K562 (cell line): ENCODE measurements around the gene SMG6. TPM values are rescaled to one million over a fixed set of nuclear protein-coding genes. Genes with fewer than 3 reads are reported as not detected.
A peak's percentile ranks its signal among the peaks of the same experiment; 100 is the strongest.

Source experiments
- ATAC-seq: fragments of 200-7000 bp; cut with Tn5 transposase; 3 replicates; pipeline ENCODE4 v1.9.1; 2020; ENCODE audit warnings: moderate library complexity
- BruUV-seq: library from RNA; stranded (reverse); fragments of 400-500 nt; replicated peaks from 2 replicates; lab custom pipeline; 2021; lab: Mats Ljungman, UMichigan
- CTCF ChIA-PET: fragments of 300-600 bp; formaldehyde crosslinking; extraction: SDS; loops from one replicate; lab custom pipeline; 2021; ENCODE audit warnings: low intra/inter-chr PET ratio; lab: Yijun Ruan, JAX
- POLR2A ChIA-PET: fragments of 300-600, 350-650 bp; sonication (Branson Sonifier 250); formaldehyde crosslinking; extraction: SDS; loops from one replicate; lab custom pipeline; 2021; ENCODE audit warnings: antibody characterized with exemption, inconsistent platforms; lab: Yijun Ruan, JAX
- DNase-seq, 4 experiments: peaks; one replicate each; pipeline versions ENCODE4 v3.0.0 to v3.0.0-alpha.2; 2011 to 2018; ENCODE audit warnings: low spot score in 3 of 4, mixed read lengths in 3 of 4; ENCODE audit errors: extremely low read depth in 1 of 4
- FAIRE-seq: peaks from 2 replicates; lab custom pipeline; 2011; peaks lifted over from hg19 to GRCh38; lab: Jason Lieb, UNC
- H2AFZ ChIP-seq: 2 replicates; pipeline ENCODE4 v1.6.0; 2011; ENCODE audit warnings: low read depth, low read length, control low read depth, inconsistent platforms
- H3K27ac ChIP-seq: fragments of 200-600 bp; 3 replicates; pipeline ENCODE4 v1.8.0; 2011; ENCODE audit warnings: low read depth, mild to moderate bottlenecking, control low read depth, inconsistent platforms, low read length, moderate library complexity, mixed read lengths; ENCODE audit errors: extremely low read depth
- H3K27me3 ChIP-seq, 2 experiments: fragments of 300-600 bp in 1 of 2; 2 replicates in 1 of 2; 3 replicates in 1 of 2; pipeline versions ENCODE4 v1.6.0 to v1.8.0; 2011; ENCODE audit warnings: inconsistent platforms in 2 of 2, low read length in 2 of 2, mild to moderate bottlenecking in 1 of 2, mixed read lengths in 1 of 2, moderate library complexity in 1 of 2; ENCODE audit not compliant: control insufficient read depth in 2 of 2, insufficient read depth in 2 of 2
- H3K36me3 ChIP-seq: fragments of 300-600 bp; 3 replicates; pipeline ENCODE4 v1.8.0; 2011; ENCODE audit warnings: mild to moderate bottlenecking, low read length, inconsistent platforms; ENCODE audit not compliant: control insufficient read depth, insufficient read depth
- H3K4me1 ChIP-seq, 2 experiments: fragments of 200-600 bp in 1 of 2; replicated peaks in 1 of 2; 2 replicates in 1 of 2; 3 replicates in 1 of 2; pipeline versions ENCODE4 v1.5.1 to v1.8.0; 2011; ENCODE audit warnings: inconsistent platforms in 2 of 2, low read length in 2 of 2, mild to moderate bottlenecking in 1 of 2, mixed read lengths in 1 of 2, moderate library complexity in 1 of 2; ENCODE audit not compliant: control insufficient read depth in 2 of 2, insufficient read depth in 2 of 2
- H3K4me2 ChIP-seq: 2 replicates; pipeline ENCODE4 v1.6.1; 2011; ENCODE audit warnings: low read length, control low read depth, inconsistent platforms, mixed read lengths; ENCODE audit not compliant: insufficient read depth
- H3K4me3 ChIP-seq: fragments of 200-600 bp; sonication (generic), shearing (Covaris generic); 2 replicates; pipeline ENCODE4 v1.5.1; 2016; ENCODE audit warnings: control low read depth, inconsistent platforms
- H3K79me2 ChIP-seq: fragments of 200-600 bp; 3 replicates; pipeline ENCODE4 v1.8.0; 2011; ENCODE audit warnings: low read length, inconsistent platforms; ENCODE audit not compliant: control insufficient read depth, insufficient read depth
- H3K9ac ChIP-seq, 2 experiments: 2 replicates each; pipeline versions ENCODE4 v1.6.0 to v1.6.1; 2011; ENCODE audit warnings: low read depth in 2 of 2, low read length in 2 of 2, control low read depth in 1 of 2, inconsistent platforms in 1 of 2, mild to moderate bottlenecking in 1 of 2, mixed read lengths in 1 of 2; ENCODE audit not compliant: insufficient read depth in 1 of 2
- H3K9me1 ChIP-seq: one replicate; pipeline ENCODE4 v1.6.0; 2011; ENCODE audit warnings: inconsistent platforms, mild to moderate bottlenecking, low read length, moderate library complexity; ENCODE audit not compliant: control insufficient read depth, insufficient read depth
- H3K9me3 ChIP-seq: replicated peaks from 2 replicates; pipeline ENCODE4 v1.5.1; 2011; ENCODE audit warnings: low read depth, low read length, inconsistent platforms; ENCODE audit not compliant: control insufficient read depth, insufficient read depth
- H4K20me1 ChIP-seq: replicated peaks from 2 replicates; pipeline ENCODE4 v1.6.1; 2011; ENCODE audit warnings: low read length, inconsistent platforms, mixed read lengths; ENCODE audit not compliant: control insufficient read depth, insufficient read depth
- ADNP ChIP-seq: fragments of 200-800 bp; sonication (Bioruptor generic); IDR thresholded peaks from 2 replicates; pipeline ENCODE4 v1.6.1; 2016; ENCODE audit warnings: missing genetic modification characterization, missing compliant biosample characterization
- BMI1 ChIP-seq: fragments of 150-350 bp; IDR thresholded peaks from 2 replicates; pipeline ENCODE4 v1.6.1; 2014; ENCODE audit warnings: low read length
- CBX2 ChIP-seq: fragments of 200-600 bp; sonication (generic); IDR thresholded peaks from one replicate; pipeline ENCODE4 v1.6.1; 2012; ENCODE audit warnings: mild to moderate bottlenecking, low read length, inconsistent platforms; ENCODE audit not compliant: insufficient read depth, poor library complexity, severe bottlenecking
- TRIM24 ChIP-seq, 2 experiments: fragments of 450-650 bp; IDR thresholded peaks; 2 replicates each; pipeline ENCODE4 v1.6.1; 2016
- ZNF121 ChIP-seq: sonication (generic); formaldehyde crosslinking; conservative IDR thresholded peaks from 2 replicates; pipeline ENCODE4 v1.8.0; 2022; ENCODE audit warnings: missing genetic modification reagents
- ZNF174 ChIP-seq: fragments of 250-450 bp; sonication (Bioruptor Pico); IDR thresholded peaks from 2 replicates; pipeline ENCODE4 v1.4.0; 2020; ENCODE audit warnings: mild to moderate bottlenecking
- ZNF3 ChIP-seq: fragments of 250-450 bp; sonication (Bioruptor Pico); IDR thresholded peaks from 2 replicates; pipeline ENCODE4 v1.5.0; 2021; ENCODE audit warnings: mild to moderate bottlenecking, moderate library complexity
- ZNF408 ChIP-seq: fragments of 250-450 bp; sonication (Bioruptor Pico); IDR thresholded peaks from 2 replicates; pipeline ENCODE4 v1.4.0; 2020; ENCODE audit warnings: low read depth, mild to moderate bottlenecking, moderate library complexity
- ZNF639 ChIP-seq, 2 experiments: fragments of 200-800 bp in 1 of 2; sonication (Bioruptor generic) in 1 of 2; sonication (generic) in 1 of 2; formaldehyde crosslinking in 1 of 2; IDR thresholded peaks in 1 of 2; conservative IDR thresholded peaks in 1 of 2; 2 replicates each; pipeline versions ENCODE4 v1.5.0 to v1.6.1; 2016 to 2020; ENCODE audit warnings: missing compliant biosample characterization in 1 of 2, missing genetic modification characterization in 1 of 2, missing genetic modification reagents in 1 of 2
- ZNF699 ChIP-seq: fragments of 250-450 bp; sonication (Bioruptor Pico); IDR thresholded peaks from 2 replicates; pipeline ENCODE4 v1.8.0; 2021; ENCODE audit warnings: mild to moderate bottlenecking, moderate library complexity; ENCODE audit not compliant: insufficient replicate concordance
- ZNF76 ChIP-seq: fragments of 250-450 bp; sonication (Bioruptor Pico); IDR thresholded peaks from 2 replicates; pipeline ENCODE4 v1.4.0; 2020; ENCODE audit warnings: mild to moderate bottlenecking, moderate library complexity, borderline replicate concordance
- ZSCAN29 ChIP-seq: fragments of 450-650 bp; IDR thresholded peaks from 2 replicates; pipeline ENCODE4 v1.6.1; 2017
- WGBS: fragments of 100-300 bp; shearing (Covaris generic); methylation state at CpG from one replicate; pipeline ENCODE4 v1.1.6; 2016; ENCODE audit warnings: low coverage, mixed read lengths; ENCODE audit not compliant: insufficient coverage; ENCODE audit errors: missing lambda C conversion rate; 5-methylcytosine and 5-hydroxymethylcytosine counted together
- in situ Hi-C: fragments of 300-500 bp; cut with MboI; formaldehyde crosslinking; loops from 4 replicates; pipeline ENCODE4 v1.15.0; 2018; ENCODE audit warnings: inconsistent platforms, mixed read lengths
- intact Hi-C: fragments of 100-400 bp; cut with micrococcal nuclease; formaldehyde crosslinking; loops from 2 replicates; pipeline ENCODE4 v1.14.2; 2022
- polyA plus RNA-seq, 8 experiments: library from polyadenylated mRNA; depleted of rRNA in 4 of 8; stranded (reverse) in 5 of 8; unstranded in 3 of 8; fragments of >200 nt; fragmentation: Nextera tagmentation in 2 of 8; fragmentation: Illumina TruSeq in 1 of 8; extraction: Ambion mirVana in 2 of 8; extraction: Trizol in 1 of 8; gene quantifications; 2 replicates each; pipeline versions ENCODE4 v1.2.1 to v1.2.3, GENCODE V29; 2011 to 2014; ENCODE audit warnings: inconsistent platforms in 1 of 8, missing spikeins in 1 of 8
- total RNA-seq, 7 experiments: library from RNA; depleted of rRNA in 6 of 7; stranded (reverse); fragments of >200 nt in 6 of 7; fragmentation: Illumina TruSeq in 2 of 7; extraction: Trizol in 2 of 7; gene quantifications; 2 replicates each; pipeline versions ENCODE4 v1.2.1 to v1.2.3, GENCODE V29; 2011 to 2021; ENCODE audit warnings: low replicate concordance in 1 of 7

The SMG6 gene
- total and polyA plus RNA-seq, 9 of the 15 experiments (the other 6 are each of a cell fraction or from before 2014, with no cell fraction given): 0.44 to 13.9 (median 6.0) TPM

- FAIRE-seq (no peak), DNase-seq (no peak), ATAC-seq (no peak)
- no peaks in the 10 kb centered on the region for H3K4me1 ChIP-seq
- no peak overlapping the region for H3K4me2 ChIP-seq
- in situ Hi-C loops: no loop called here
- BruUV-seq: no TSS peak
- no peak overlapping the region for H2AFZ ChIP-seq
- H3K9me3 ChIP-seq: no peaks in the 10 kb centered on the region
- no peaks in the 10 kb centered on the region for H4K20me1 ChIP-seq
- ChIA-PET POLR2A (interaction anchor here (1.3 kb wide), 1 partner anchor 17 kb away, joined by 3 read pairs; no protein-coding TSS in a partner anchor), CTCF (no interaction called here)
- H3K27ac ChIP-seq: no peak overlapping the region
- H3K9ac ChIP-seq: no peak overlapping the region
- no peaks in the 10 kb centered on the region for H3K27me3 ChIP-seq
- intact Hi-C loops: no loop called here
- TF ChIP-seq CBX2 (no peak), ZNF121 (CRISPR knock-in tag) (peak; percentile 73), ZNF174 (no peak)
- H3K36me3 ChIP-seq: peaks cover 5% of the 10 kb centered on the region; the same call in 2 of the 3 replicates
- no peak overlapping the region for H3K4me3 ChIP-seq
- no peaks in the 10 kb centered on the region for H3K9me1 ChIP-seq
- WGBS: 53% methylated on average over 3 of the region's 3 CpGs
- no peaks in the 10 kb centered on the region for H3K79me2 ChIP-seq
These were observed 99.8 kb downstream of the SMG6 start for GRCh38 chr17:2203818-2204217.

- no peaks in the 10 kb centered on the region for H3K9me3 ChIP-seq
- WGBS: 35% methylated on average over 3 of the region's 3 CpGs
- CTCF ChIA-PET: no interaction called here
- TF ChIP-seq ZNF408 (CRISPR knock-in tag): no peak
- TF ChIP-seq ZNF699: no peak
- no peak for TF ChIP-seq ZSCAN29
- TF ChIP-seq TRIM24 (IDR thresholded peaks at IDR 0.05): no peak
- TF ChIP-seq BMI1: no peak
- no peak for TF ChIP-seq ZNF639 (CRISPR knock-in tag; conservative IDR thresholded peaks at IDR 0.05 in 1 of 2, IDR thresholded peaks at IDR 0.05 in 1 of 2)
- no peak for TF ChIP-seq ZNF3 (CRISPR knock-in tag)
- no peak for TF ChIP-seq ADNP (tag)
- no peak for TF ChIP-seq ZNF76 (CRISPR knock-in tag)
These were observed 100.5 kb downstream of the SMG6 start for GRCh38 chr17:2202996-2203575.

More at GRCh38 chr17:2202996-2203575, 100.5 kb downstream of the SMG6 start:
- intact Hi-C loops: no loop called here
- Histone ChIP-seq H3K9me1 (no peaks in the 10 kb centered on the region), H3K9ac (no peak overlapping the region), H3K79me2 (no peaks in the 10 kb centered on the region), H3K4me3 (no peak overlapping the region), H3K27me3 (no peaks in the 10 kb centered on the region), H3K4me2 (no peak overlapping the region), H3K36me3 (peaks cover under 1% of the 10 kb centered on the region; the same call in 1 of the 3 replicates), H4K20me1 (no peaks in the 10 kb centered on the region), H3K27ac (no peak overlapping the region), H2AFZ (no peak overlapping the region), H3K4me1 (no peaks in the 10 kb centered on the region)
- DNase-seq (no peak), FAIRE-seq (no peak), ATAC-seq (no peak)
- POLR2A ChIA-PET: no interaction called here
- in situ Hi-C loops: no loop called here
- no TSS peak for BruUV-seq
